B cell (primary cell): ENCODE measurements around the gene HDX. TPM values are rescaled to one million over a fixed set of nuclear protein-coding genes. Genes with fewer than 3 reads are reported as not detected.

Experiments used
- ATAC-seq: fragments of 200-7000 bp; cut with Tn5 transposase; one replicate; pipeline ENCODE4 v1.10.0; 2021; ENCODE audit warnings: low read depth, mild to moderate bottlenecking, moderate number of reproducible peaks, moderate library complexity
- CTCF ChIA-PET: fragments of 350-600 bp; sonication (Branson Sonifier 250); formaldehyde crosslinking; loops from one replicate; lab custom pipeline; 2021; ENCODE audit warnings: antibody characterized with exemption, inconsistent platforms; lab: Charles Lee
- POLR2A ChIA-PET: fragments of 350-600 bp; sonication (Branson Sonifier 250); formaldehyde crosslinking; loops from one replicate; lab custom pipeline; 2021; ENCODE audit warnings: antibody characterized with exemption; lab: Charles Lee
- DNase-seq: peaks from one replicate; pipeline ENCODE4 v3.0.0; 2013
- H2AFZ ChIP-seq: 2 replicates; pipeline ENCODE4 v1.6.1; 2012; ENCODE audit warnings: mild to moderate bottlenecking, low read depth, low read length; ENCODE audit not compliant: insufficient read depth, poor library complexity, severe bottlenecking
- H3K27ac ChIP-seq, 2 donors: 1 replicate in 1 of 2; 2 replicates in 1 of 2; pipeline ENCODE4 v1.5.1; 2012 to 2013; ENCODE audit warnings: low read length in 2 of 2, mild to moderate bottlenecking in 2 of 2, moderate library complexity in 1 of 2
- H3K27me3 ChIP-seq, 4 experiments: fragments of 200-600 bp in 1 of 4; sonication (generic) in 1 of 4; replicated peaks in 1 of 4; 1 replicate in 2 of 4; 2 replicates in 2 of 4; pipeline versions ENCODE4 v1.6.1 to v1.7.0; 2013 to 2016; ENCODE audit warnings: low read length in 3 of 4, mild to moderate bottlenecking in 2 of 4, mixed read lengths in 1 of 4, moderate library complexity in 1 of 4; ENCODE audit not compliant: insufficient read depth in 4 of 4, control insufficient read depth in 3 of 4; ENCODE audit errors: control extremely low read depth in 1 of 4
- H3K36me3 ChIP-seq, 2 experiments: replicated peaks in 1 of 2; 1 replicate in 1 of 2; 2 replicates in 1 of 2; pipeline versions ENCODE4 v1.6.1 to v1.7.1; 2013; ENCODE audit warnings: low read length in 1 of 2; ENCODE audit not compliant: insufficient read depth in 2 of 2, control insufficient read depth in 1 of 2; ENCODE audit errors: control extremely low read depth in 1 of 2, extremely low read depth in 1 of 2
- H3K4me1 ChIP-seq, 2 donors: fragments of 200-600 bp in 1 of 2; sonication (generic) in 1 of 2; 1 replicate in 1 of 2; 2 replicates in 1 of 2; pipeline versions ENCODE4 v1.5.1 to v1.6.1; 2013 to 2017; ENCODE audit warnings: low read length in 2 of 2; ENCODE audit not compliant: control insufficient read depth in 2 of 2, insufficient read depth in 2 of 2
- H3K4me2 ChIP-seq: replicated peaks from 2 replicates; pipeline ENCODE3; 2012; ENCODE audit warnings: mild to moderate bottlenecking, low read depth, low read length; ENCODE audit not compliant: poor library complexity, severe bottlenecking
- H3K4me3 ChIP-seq, 5 experiments: fragments of 200-600 bp in 1 of 5; sonication (generic) in 1 of 5; 1 replicate in 3 of 5; 2 replicates in 2 of 5; pipeline versions ENCODE4 v1.5.1 to v1.7.0; 2011 to 2016; ENCODE audit warnings: low read length in 4 of 5, mild to moderate bottlenecking in 4 of 5, low read depth in 2 of 5, control low read depth in 1 of 5, moderate library complexity in 1 of 5; ENCODE audit not compliant: insufficient read depth in 1 of 5; ENCODE audit errors: control extremely low read depth in 1 of 5, extremely low read depth in 1 of 5
- H3K79me2 ChIP-seq: fragments of 200-600 bp; sonication (generic); one replicate; pipeline ENCODE4 v1.6.0; 2016; ENCODE audit warnings: low read length; ENCODE audit not compliant: control insufficient read depth, insufficient read depth
- H3K9ac ChIP-seq: fragments of 200-600 bp; sonication (generic); 2 replicates; pipeline ENCODE4 v1.6.1; 2017; ENCODE audit warnings: mild to moderate bottlenecking, low read length, moderate library complexity
- H3K9me3 ChIP-seq, 3 donors: one replicate each; pipeline versions ENCODE4 v1.6.1 to v1.7.1; 2013; ENCODE audit warnings: low read length in 2 of 3; ENCODE audit not compliant: control insufficient read depth in 2 of 3, insufficient read depth in 1 of 3; ENCODE audit errors: control extremely low read depth in 1 of 3
- H4K20me1 ChIP-seq: 2 replicates; pipeline ENCODE4 v1.6.0; 2012; ENCODE audit warnings: mild to moderate bottlenecking, low read length; ENCODE audit not compliant: insufficient read depth, control insufficient read depth, poor library complexity, severe bottlenecking
- H3K27ac Mint-ChIP-seq: one replicate; pipeline ENCODE4 v1.8.0; 2021; ENCODE audit warnings: mixed read lengths
- H3K27me3 Mint-ChIP-seq: one replicate; pipeline ENCODE4 v1.8.0; 2021; ENCODE audit warnings: mixed read lengths
- H3K4me1 Mint-ChIP-seq: one replicate; pipeline ENCODE4 v1.8.0; 2021; ENCODE audit warnings: mixed read lengths
- H3K4me3 Mint-ChIP-seq: one replicate; pipeline ENCODE4 v1.8.0; 2021; ENCODE audit warnings: mixed read lengths
- H3K9me3 Mint-ChIP-seq: one replicate; pipeline ENCODE4 v1.8.0; 2022; ENCODE audit warnings: mixed read lengths; ENCODE audit not compliant: insufficient read depth
- EZH2 ChIP-seq: IDR thresholded peaks from 2 replicates; pipeline ENCODE4 v1.6.1; 2012; ENCODE audit warnings: borderline replicate concordance, low read depth, mild to moderate bottlenecking, moderate library complexity, low read length; ENCODE audit not compliant: insufficient read depth, poor library complexity, severe bottlenecking
- WGBS: methylation state at CpG from one replicate; pipeline ENCODE4 v1.1.5; 2013; ENCODE audit warnings: missing lambda C conversion rate; ENCODE audit not compliant: insufficient coverage; 5-methylcytosine and 5-hydroxymethylcytosine counted together
- intact Hi-C: fragments of 100-400 bp; cut with micrococcal nuclease; formaldehyde crosslinking; loops from one replicate; pipeline ENCODE4 v1.10.0; 2022
- polyA plus RNA-seq: library from polyadenylated mRNA; depleted of rRNA; stranded (reverse); fragments of >200 nt; gene quantifications from 2 replicates; pipeline ENCODE4 v1.2.3, GENCODE V29; 2012
- total RNA-seq, 2 donors: library from RNA; stranded (reverse); fragments of 120-200 nt in 1 of 2; gene quantifications; 1 replicate in 1 of 2; 2 replicates in 1 of 2; pipeline versions ENCODE4 v1.2.3 to v1.2.4, GENCODE V29; 2013 to 2022
- TF ChIP-seq, protein P1 (sequence below): fragments of 200-600 bp; IDR thresholded peaks from one replicate; pipeline ENCODE4 v1.8.0; 2022; ENCODE audit warnings: antibody characterized with exemption, mild to moderate bottlenecking

The HDX gene
- total and polyA plus RNA-seq, 2 donors (not counting 1 experiment from before 2014, with no cell fraction given), result 1.00 to 3.2 TPM

DNA sequence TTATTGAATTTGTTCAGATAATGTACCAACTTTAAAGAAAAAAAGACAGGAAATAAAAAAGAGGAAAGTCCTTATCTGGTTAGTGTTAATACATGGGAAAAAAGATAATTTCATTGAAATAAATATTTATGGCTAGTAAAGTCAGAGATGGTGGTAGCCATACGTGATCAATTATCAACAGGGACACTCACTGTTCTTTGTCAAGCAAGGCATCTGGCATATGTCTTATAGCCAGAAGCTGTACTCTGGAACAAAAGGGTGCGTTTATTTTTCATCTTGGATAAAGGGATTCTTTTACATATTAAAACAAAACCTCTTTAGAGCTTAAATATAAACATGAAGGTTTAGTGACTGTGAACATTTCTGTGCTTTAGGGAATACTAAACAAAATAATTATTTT, 26.7 kb downstream of the HDX start:
- no peak overlapping the region for H3K4me3 ChIP-seq
- no peak overlapping the region for H3K27ac ChIP-seq
- H3K27me3 ChIP-seq, result no peaks in the 10 kb centered on the region
- H4K20me1 ChIP-seq, result no peaks in the 10 kb centered on the region
- H2AFZ ChIP-seq, result no peak overlapping the region
- Mint-ChIP-seq H3K4me3 (no peak overlapping the region), H3K9me3 (no peaks in the 10 kb centered on the region), H3K27me3 (no peaks in the 10 kb centered on the region), H3K27ac (no peak overlapping the region), H3K4me1 (no peaks in the 10 kb centered on the region)
- WGBS, result 100% methylated on average over 1 of the region's 2 CpGs
- no peaks in the 10 kb centered on the region for H3K79me2 ChIP-seq
- H3K4me1 ChIP-seq, result no peaks in the 10 kb centered on the region
- H3K36me3 ChIP-seq, result no peaks in the 10 kb centered on the region
- H3K9ac ChIP-seq, result no peak overlapping the region
- intact Hi-C loops, result no loop called here
- ChIA-PET POLR2A (no interaction called here), CTCF (no interaction called here)
- no peaks in the 10 kb centered on the region for H3K9me3 ChIP-seq
- DNase-seq (no peak), ATAC-seq (no peak)
- no peak overlapping the region for H3K4me2 ChIP-seq
- no peak for TF ChIP-seq EZH2
- TF ChIP-seq, protein P1, sequence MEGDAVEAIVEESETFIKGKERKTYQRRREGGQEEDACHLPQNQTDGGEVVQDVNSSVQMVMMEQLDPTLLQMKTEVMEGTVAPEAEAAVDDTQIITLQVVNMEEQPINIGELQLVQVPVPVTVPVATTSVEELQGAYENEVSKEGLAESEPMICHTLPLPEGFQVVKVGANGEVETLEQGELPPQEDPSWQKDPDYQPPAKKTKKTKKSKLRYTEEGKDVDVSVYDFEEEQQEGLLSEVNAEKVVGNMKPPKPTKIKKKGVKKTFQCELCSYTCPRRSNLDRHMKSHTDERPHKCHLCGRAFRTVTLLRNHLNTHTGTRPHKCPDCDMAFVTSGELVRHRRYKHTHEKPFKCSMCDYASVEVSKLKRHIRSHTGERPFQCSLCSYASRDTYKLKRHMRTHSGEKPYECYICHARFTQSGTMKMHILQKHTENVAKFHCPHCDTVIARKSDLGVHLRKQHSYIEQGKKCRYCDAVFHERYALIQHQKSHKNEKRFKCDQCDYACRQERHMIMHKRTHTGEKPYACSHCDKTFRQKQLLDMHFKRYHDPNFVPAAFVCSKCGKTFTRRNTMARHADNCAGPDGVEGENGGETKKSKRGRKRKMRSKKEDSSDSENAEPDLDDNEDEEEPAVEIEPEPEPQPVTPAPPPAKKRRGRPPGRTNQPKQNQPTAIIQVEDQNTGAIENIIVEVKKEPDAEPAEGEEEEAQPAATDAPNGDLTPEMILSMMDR, result no peak

DNA sequence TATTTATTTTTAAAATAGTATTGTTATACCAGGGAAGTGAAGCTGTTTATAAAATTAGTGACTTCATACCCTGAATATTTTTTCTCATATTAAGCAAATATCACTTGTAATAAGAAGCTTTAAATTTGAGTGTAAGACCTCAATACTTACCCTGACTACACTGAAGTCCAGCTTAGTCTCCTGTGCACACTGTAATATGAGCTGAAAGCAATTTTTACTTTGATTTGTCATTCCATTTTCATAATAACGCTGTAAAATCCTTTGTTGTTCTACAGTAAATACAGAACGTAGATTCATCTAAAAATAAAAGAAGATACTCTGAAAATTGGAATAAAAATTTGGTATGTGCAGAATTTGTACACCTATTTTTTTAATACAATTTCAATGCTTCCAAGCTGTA, 27.2 kb downstream of the HDX start:
- H3K9me3 ChIP-seq, result no peaks in the 10 kb centered on the region
- H3K9ac ChIP-seq, result no peak overlapping the region
- Mint-ChIP-seq H3K9me3 (no peaks in the 10 kb centered on the region), H3K27me3 (no peaks in the 10 kb centered on the region), H3K4me1 (no peaks in the 10 kb centered on the region), H3K4me3 (no peak overlapping the region), H3K27ac (no peak overlapping the region)
- H3K4me1 ChIP-seq, result no peaks in the 10 kb centered on the region
- intact Hi-C loops, result no loop called here
- H3K4me3 ChIP-seq, result no peak overlapping the region
- ChIA-PET CTCF (no interaction called here), POLR2A (no interaction called here)
- H3K27ac ChIP-seq, result no peak overlapping the region
- H3K79me2 ChIP-seq, result no peaks in the 10 kb centered on the region
- H3K4me2 ChIP-seq, result no peak overlapping the region
- no peak for DNase-seq
- no peak for TF ChIP-seq EZH2
- TF ChIP-seq, protein P1, result no peak
- H3K27me3 ChIP-seq, result no peaks in the 10 kb centered on the region
- no peaks in the 10 kb centered on the region for H3K36me3 ChIP-seq
- WGBS, result no CpG with 5 or more reads among the region's 2 CpGs
- no peak for ATAC-seq
- H2AFZ ChIP-seq, result no peak overlapping the region
- H4K20me1 ChIP-seq, result no peaks in the 10 kb centered on the region
